Central memory CD8-positive, alpha-beta T cell (primary cell): Measurements from ENCODE around the gene ERMARD.

ENCODE experiments used
- ATAC-seq: fragments of 150-1000 bp; cut with Tn5 transposase; replicated peaks from 2 replicates; pipeline ENCODE4 v1.10.0; 2022; ENCODE audit warnings: mild to moderate bottlenecking, moderate FRiP score, moderate number of reproducible peaks; ENCODE audit not compliant: poor library complexity, severe bottlenecking; ENCODE audit errors: extremely low read depth
- DNase-seq, 2 donors: peaks; one replicate each; pipeline ENCODE4 v3.0.0; 2021; ENCODE audit warnings: low spot score in 2 of 2
- H3K27ac Mint-ChIP-seq: one replicate; pipeline ENCODE4 v1.8.0; 2022; ENCODE audit warnings: low read depth, mild to moderate bottlenecking, moderate library complexity, mixed read lengths
- H3K27me3 Mint-ChIP-seq: one replicate; pipeline ENCODE4 v1.8.0; 2022; ENCODE audit warnings: mixed read lengths
- H3K36me3 Mint-ChIP-seq: one replicate; pipeline ENCODE4 v1.8.0; 2022; ENCODE audit warnings: mild to moderate bottlenecking, moderate library complexity, mixed read lengths; ENCODE audit not compliant: insufficient read depth
- H3K4me1 Mint-ChIP-seq: one replicate; pipeline ENCODE4 v1.8.0; 2022; ENCODE audit warnings: mixed read lengths
- H3K4me3 Mint-ChIP-seq: one replicate; pipeline ENCODE4 v1.8.0; 2022; ENCODE audit warnings: mild to moderate bottlenecking, moderate library complexity, mixed read lengths
- H3K9me3 Mint-ChIP-seq: one replicate; pipeline ENCODE4 v1.8.0; 2022; ENCODE audit warnings: mixed read lengths

ERMARD gene

GRCh38 chr6:169789944-169790927, 38.8 kb downstream of the ERMARD start:
- Mint-ChIP-seq H3K4me1 (peaks cover 19% of the 10 kb centered on the region), H3K27ac (no peak overlapping the region)

GRCh38 chr6:169791721-169792131, 40.3 kb downstream of the ERMARD start:
- Mint-ChIP-seq H3K36me3 (peaks cover 3% of the 10 kb centered on the region), H3K27me3 (peaks cover 60% of the 10 kb centered on the region), H3K4me3 (peak overlapping the region; percentile 57), H3K27ac (no peak overlapping the region), H3K4me1 (peaks cover 19% of the 10 kb centered on the region), H3K9me3 (no peaks in the 10 kb centered on the region)
- DNase-seq, result no peak
- no peak for ATAC-seq

More at GRCh38 chr6:169789944-169790927, 38.8 kb downstream of the ERMARD start:
- Mint-ChIP-seq H3K36me3 (peaks cover 4% of the 10 kb centered on the region), H3K4me3 (peak overlapping the region; percentile 79), H3K27me3 (peaks cover 45% of the 10 kb centered on the region), H3K9me3 (no peaks in the 10 kb centered on the region)
- peak; percentile 93 for ATAC-seq
- peak; percentile 53 to 63 for DNase-seq

- H3K27ac Mint-ChIP-seq, result no peak overlapping the region
- no peaks in the 10 kb centered on the region for H3K9me3 Mint-ChIP-seq
- peaks cover 62% of the 10 kb centered on the region for H3K27me3 Mint-ChIP-seq
- H3K4me1 Mint-ChIP-seq, result peaks cover 19% of the 10 kb centered on the region
- peaks cover 3% of the 10 kb centered on the region for H3K36me3 Mint-ChIP-seq
- peak in 1 of 2 donors; percentile 6 for DNase-seq
- no peak for ATAC-seq
- no peak overlapping the region for H3K4me3 Mint-ChIP-seq
These were observed 41.0 kb downstream of the ERMARD start for GRCh38 chr6:169792306-169793015.

GRCh38 chr6:169793408-169793807, 42.0 kb downstream of the ERMARD start:
- peaks cover 19% of the 10 kb centered on the region for H3K4me1 Mint-ChIP-seq
- peaks cover 3% of the 10 kb centered on the region for H3K36me3 Mint-ChIP-seq
- DNase-seq (peak in 1 of 2 donors; percentile 6), ATAC-seq (no peak)
- peaks cover 72% of the 10 kb centered on the region for H3K27me3 Mint-ChIP-seq
- no peak overlapping the region for H3K4me3 Mint-ChIP-seq
- no peak overlapping the region for H3K27ac Mint-ChIP-seq
- no peaks in the 10 kb centered on the region for H3K9me3 Mint-ChIP-seq

GRCh38 chr6:169794317-169795055, 43.1 kb downstream of the ERMARD start:
- Mint-ChIP-seq H3K4me3 (no peak overlapping the region), H3K36me3 (peaks cover 3% of the 10 kb centered on the region), H3K9me3 (no peaks in the 10 kb centered on the region), H3K27me3 (peaks cover 83% of the 10 kb centered on the region), H3K4me1 (peaks cover 19% of the 10 kb centered on the region), H3K27ac (no peak overlapping the region)
- ATAC-seq (no peak), DNase-seq (peak in 1 of 2 donors; percentile 6)

GRCh38 chr6:169795196-169795595, 43.8 kb downstream of the ERMARD start:
- peaks cover 13% of the 10 kb centered on the region for H3K4me1 Mint-ChIP-seq
- ATAC-seq, result no peak
- H3K27ac Mint-ChIP-seq, result no peak overlapping the region
- H3K9me3 Mint-ChIP-seq, result no peaks in the 10 kb centered on the region
- DNase-seq, result no peak
- H3K27me3 Mint-ChIP-seq, result peaks cover 83% of the 10 kb centered on the region
- no peak overlapping the region for H3K4me3 Mint-ChIP-seq
- H3K36me3 Mint-ChIP-seq, result peaks cover 3% of the 10 kb centered on the region

GRCh38 chr6:169798764-169799473, 47.5 kb downstream of the ERMARD start:
- H3K36me3 Mint-ChIP-seq, result peaks cover 1% of the 10 kb centered on the region
- H3K27me3 Mint-ChIP-seq, result peaks cover 51% of the 10 kb centered on the region
- H3K4me3 Mint-ChIP-seq, result no peak overlapping the region
- H3K27ac Mint-ChIP-seq, result no peak overlapping the region
- no peak for ATAC-seq
- H3K4me1 Mint-ChIP-seq, result peaks cover 12% of the 10 kb centered on the region
- no peak for DNase-seq
- no peaks in the 10 kb centered on the region for H3K9me3 Mint-ChIP-seq

- ATAC-seq, result no peak
- H3K4me3 Mint-ChIP-seq, result no peak overlapping the region
- no peak for DNase-seq
- no peaks in the 10 kb centered on the region for H3K9me3 Mint-ChIP-seq
- no peak overlapping the region for H3K27ac Mint-ChIP-seq
- peaks cover 1% of the 10 kb centered on the region for H3K36me3 Mint-ChIP-seq
- peaks cover 45% of the 10 kb centered on the region for H3K27me3 Mint-ChIP-seq
- H3K4me1 Mint-ChIP-seq, result peaks cover 18% of the 10 kb centered on the region
These were observed 48.1 kb downstream of the ERMARD start for GRCh38 chr6:169799474-169799926.

- H3K36me3 Mint-ChIP-seq, result peaks cover 1% of the 10 kb centered on the region
- no peak for DNase-seq
- H3K27ac Mint-ChIP-seq, result no peak overlapping the region
- ATAC-seq, result no peak
- H3K4me1 Mint-ChIP-seq, result peaks cover 25% of the 10 kb centered on the region
- no peak overlapping the region for H3K4me3 Mint-ChIP-seq
- H3K27me3 Mint-ChIP-seq, result peaks cover 39% of the 10 kb centered on the region
- H3K9me3 Mint-ChIP-seq, result peaks cover 3% of the 10 kb centered on the region
These were observed 48.8 kb downstream of the ERMARD start for GRCh38 chr6:169800116-169800667.

GRCh38 chr6:169800668-169801395, 49.4 kb downstream of the ERMARD start:
- ATAC-seq (no peak), DNase-seq (no peak)
- peaks cover 31% of the 10 kb centered on the region for H3K4me1 Mint-ChIP-seq

More at GRCh38 chr6:169800668-169801395, 49.4 kb downstream of the ERMARD start:
- Mint-ChIP-seq H3K27ac (no peak overlapping the region), H3K4me3 (no peak overlapping the region), H3K27me3 (peaks cover 32% of the 10 kb centered on the region), H3K9me3 (peaks cover 10% of the 10 kb centered on the region), H3K36me3 (peaks cover 5% of the 10 kb centered on the region)
